ENCODE results near the gene CNST. TPM values are rescaled to one million over a fixed set of nuclear protein-coding genes. Genes with fewer than 3 reads are reported as not detected.
A peak's percentile ranks its signal among the peaks of the same experiment; 100 is the strongest.

Gene CNST
- total and polyA plus RNA-seq, 7 experiments from 2014 or later = 30.5 to 111 (median 77.5) TPM

GRCh38 chr1:246658567-246658966, 92.3 kb downstream of the CNST start:
- H3K9me3 ChIP-seq (ENCODE audit: control insufficient read depth in 2 of 3, low read length in 3 of 3) = no peaks in the 10 kb centered on the region
- CTCF ChIA-PET = no interaction called here
- H3K36me3 ChIP-seq (ENCODE audit: control insufficient read depth in 2 of 3, insufficient read depth in 3 of 3, low read length in 3 of 3) = peaks cover 0 to 45% (median 4%) of the 10 kb centered on the region in 3 experiments
- no peaks in the 10 kb centered on the region for H3K27me3 Mint-ChIP-seq
- no peaks in the 10 kb centered on the region for H3K27me3 ChIP-seq (ENCODE audit: control insufficient read depth in 2 of 2, insufficient read depth in 2 of 2, low read length in 2 of 2)
- H3K4me3 Mint-ChIP-seq = no peak overlapping the region
- peaks cover 0 to 24% (median 16%) of the 10 kb centered on the region in 7 donors for H3K4me1 Mint-ChIP-seq
- H3K27ac ChIP-seq (ENCODE audit: low read depth, low read length) = no peak overlapping the region
- H3K4me1 ChIP-seq (ENCODE audit: control insufficient read depth in 2 of 2, insufficient read depth in 2 of 2, low read length in 2 of 2) = no peaks in the 10 kb centered on the region
- H3K4me3 ChIP-seq (ENCODE audit: low read length) = no peak overlapping the region
- peaks cover 10 to 58% (median 30%) of the 10 kb centered on the region in 5 donors for H3K36me3 Mint-ChIP-seq
- DNase-seq (no peak), ATAC-seq (no peak)
- peaks cover 0 to 3% (median 0%) of the 10 kb centered on the region in 11 donors for H3K9me3 Mint-ChIP-seq
- intact Hi-C loops (cut with micrococcal nuclease) = no loop called here
- H3K27ac Mint-ChIP-seq = peak overlapping the region in 2 of 9 donors; percentile 42 to 55
- POLR2A ChIA-PET = no interaction called here

GRCh38 chr1:246659594-246660140, 93.4 kb downstream of the CNST start:
- no peak for ATAC-seq
- ChIA-PET CTCF (interaction anchor here (0.5 to 0.6 kb wide), 2 partner anchors 162 to 1785 kb away, joined by 4 to 5 read pairs; no protein-coding TSS in a partner anchor), POLR2A (interaction anchor here (0.6 kb wide), 1 partner anchor 18 kb away, joined by 5 read pairs; no protein-coding TSS in a partner anchor)
- Histone ChIP-seq H3K27me3 (ENCODE audit: control insufficient read depth in 2 of 2, insufficient read depth in 2 of 2, low read length in 2 of 2) (no peaks in the 10 kb centered on the region), H3K4me1 (ENCODE audit: control insufficient read depth in 2 of 2, insufficient read depth in 2 of 2, low read length in 2 of 2) (no peaks in the 10 kb centered on the region), H3K27ac (ENCODE audit: low read depth, low read length) (no peak overlapping the region), H3K9me3 (ENCODE audit: control insufficient read depth in 2 of 3, low read length in 3 of 3) (no peaks in the 10 kb centered on the region), H3K36me3 (ENCODE audit: control insufficient read depth in 2 of 3, insufficient read depth in 3 of 3, low read length in 3 of 3) (peaks cover 0 to 36% (median 4%) of the 10 kb centered on the region in 3 experiments), H3K4me3 (ENCODE audit: low read length) (no peak overlapping the region)
- H3K27me3 Mint-ChIP-seq = no peaks in the 10 kb centered on the region
- H3K4me3 Mint-ChIP-seq = no peak overlapping the region
- H3K9me3 Mint-ChIP-seq = peaks cover 0 to 2% (median 0%) of the 10 kb centered on the region in 11 donors
- H3K27ac Mint-ChIP-seq = no peak overlapping the region
- DNase-seq = no peak
- peaks cover 7 to 47% (median 24%) of the 10 kb centered on the region in 5 donors for H3K36me3 Mint-ChIP-seq
- H3K4me1 Mint-ChIP-seq = peaks cover 0 to 14% (median 7%) of the 10 kb centered on the region in 7 donors
- intact Hi-C loops (cut with micrococcal nuclease) = no loop called here

- no peak overlapping the region for H3K4me3 Mint-ChIP-seq
- H3K9me3 ChIP-seq (ENCODE audit: control insufficient read depth in 2 of 3, low read length in 3 of 3) = no peaks in the 10 kb centered on the region
- intact Hi-C loops (cut with micrococcal nuclease) = no loop called here
- POLR2A ChIA-PET = no interaction called here
- no peaks in the 10 kb centered on the region for H3K27me3 ChIP-seq (ENCODE audit: control insufficient read depth in 2 of 2, insufficient read depth in 2 of 2, low read length in 2 of 2)
- H3K27ac ChIP-seq (ENCODE audit: low read depth, low read length) = no peak overlapping the region
- ATAC-seq (no peak), DNase-seq (no peak)
- H3K27ac Mint-ChIP-seq = peak overlapping the region in 2 of 9 donors; percentile 17 to 39
- H3K27me3 Mint-ChIP-seq = no peaks in the 10 kb centered on the region
- peaks cover 3 to 53% (median 13%) of the 10 kb centered on the region in 3 experiments for H3K36me3 ChIP-seq (ENCODE audit: control insufficient read depth in 2 of 3, insufficient read depth in 3 of 3, low read length in 3 of 3)
- H3K4me3 ChIP-seq (ENCODE audit: low read length) = no peak overlapping the region
- peaks cover 2 to 14% (median 4%) of the 10 kb centered on the region in 7 donors for H3K4me1 Mint-ChIP-seq
- H3K9me3 Mint-ChIP-seq = peaks cover 0 to 2% (median 0%) of the 10 kb centered on the region in 11 donors
- CTCF ChIA-PET = no interaction called here
- no peaks in the 10 kb centered on the region for H3K4me1 ChIP-seq (ENCODE audit: control insufficient read depth in 2 of 2, insufficient read depth in 2 of 2, low read length in 2 of 2)
- H3K36me3 Mint-ChIP-seq = peaks cover 9 to 50% (median 26%) of the 10 kb centered on the region in 5 donors
Observed at GRCh38 chr1:246661451-246661850, 95.2 kb downstream of the CNST start.

GRCh38 chr1:246667773-246668172, 101.5 kb downstream of the CNST start:
- peaks cover 3 to 34% (median 13%) of the 10 kb centered on the region in 3 experiments for H3K36me3 ChIP-seq (ENCODE audit: control insufficient read depth in 2 of 3, insufficient read depth in 3 of 3, low read length in 3 of 3)
- intact Hi-C loops (cut with micrococcal nuclease) = no loop called here
- Mint-ChIP-seq H3K9me3 (peaks cover 0 to under 1% (median 0%) of the 10 kb centered on the region in 11 donors), H3K27ac (peak overlapping the region in 2 of 9 donors; percentile 62 to 66), H3K4me3 (no peak overlapping the region), H3K36me3 (peaks cover 9 to 51% (median 44%) of the 10 kb centered on the region in 5 donors), H3K27me3 (no peaks in the 10 kb centered on the region), H3K4me1 (peaks cover 0 to 5% (median 0%) of the 10 kb centered on the region in 7 donors)
- CTCF ChIA-PET = interaction anchor here (1.0 kb wide), 1 partner anchor 23 kb away, joined by 3 read pairs; no protein-coding TSS in a partner anchor
- POLR2A ChIA-PET = interaction anchor here (0.7 kb wide), 1 partner anchor 38 kb away, joined by 3 read pairs; no protein-coding TSS in a partner anchor
- H3K4me3 ChIP-seq (ENCODE audit: low read length) = no peak overlapping the region
- no peak for DNase-seq
- no peaks in the 10 kb centered on the region for H3K27me3 ChIP-seq (ENCODE audit: control insufficient read depth in 2 of 2, insufficient read depth in 2 of 2, low read length in 2 of 2)
- no peak overlapping the region for H3K27ac ChIP-seq (ENCODE audit: low read depth, low read length)
- no peaks in the 10 kb centered on the region for H3K9me3 ChIP-seq (ENCODE audit: control insufficient read depth in 2 of 3, low read length in 3 of 3)
- ATAC-seq = no peak
- H3K4me1 ChIP-seq (ENCODE audit: control insufficient read depth in 2 of 2, insufficient read depth in 2 of 2, low read length in 2 of 2) = no peaks in the 10 kb centered on the region

GRCh38 chr1:246669659-246670058, 103.4 kb downstream of the CNST start:
- peaks cover 9 to 60% (median 49%) of the 10 kb centered on the region in 5 donors for H3K36me3 Mint-ChIP-seq
- no peak overlapping the region for H3K4me3 Mint-ChIP-seq
- H3K4me1 Mint-ChIP-seq = peaks cover 0 to 5% (median 0%) of the 10 kb centered on the region in 7 donors
- H3K27me3 Mint-ChIP-seq = no peaks in the 10 kb centered on the region
- CTCF ChIA-PET = interaction anchor here (0.7 kb wide), 1 partner anchor 7 kb away, joined by 4 read pairs; no protein-coding TSS in a partner anchor
- peaks cover 0 to 14% (median 0%) of the 10 kb centered on the region in 11 donors for H3K9me3 Mint-ChIP-seq
- POLR2A ChIA-PET = no interaction called here
- H3K27ac ChIP-seq (ENCODE audit: low read depth, low read length) = no peak overlapping the region
- H3K4me1 ChIP-seq (ENCODE audit: control insufficient read depth in 2 of 2, insufficient read depth in 2 of 2, low read length in 2 of 2) = no peaks in the 10 kb centered on the region
- H3K27me3 ChIP-seq (ENCODE audit: control insufficient read depth in 2 of 2, insufficient read depth in 2 of 2, low read length in 2 of 2) = no peaks in the 10 kb centered on the region
- intact Hi-C loops (cut with micrococcal nuclease) = no loop called here
- ATAC-seq = no peak
- peaks cover 3 to 34% (median 13%) of the 10 kb centered on the region in 3 experiments for H3K36me3 ChIP-seq (ENCODE audit: control insufficient read depth in 2 of 3, insufficient read depth in 3 of 3, low read length in 3 of 3)
- no peak for DNase-seq
- no peak overlapping the region for H3K4me3 ChIP-seq (ENCODE audit: low read length)
- H3K9me3 ChIP-seq (ENCODE audit: control insufficient read depth in 2 of 3, low read length in 3 of 3) = no peaks in the 10 kb centered on the region
- H3K27ac Mint-ChIP-seq = no peak overlapping the region

- ATAC-seq (no peak), DNase-seq (no peak)
- H3K4me3 ChIP-seq (ENCODE audit: low read length) = no peak overlapping the region
- intact Hi-C loops (cut with micrococcal nuclease) = no loop called here
- H3K36me3 ChIP-seq (ENCODE audit: control insufficient read depth in 2 of 3, insufficient read depth in 3 of 3, low read length in 3 of 3) = peaks cover 0 to 4% (median 0%) of the 10 kb centered on the region in 3 experiments
- no peaks in the 10 kb centered on the region for H3K27me3 ChIP-seq (ENCODE audit: control insufficient read depth in 2 of 2, insufficient read depth in 2 of 2, low read length in 2 of 2)
- CTCF ChIA-PET = no interaction called here
- no peak overlapping the region for H3K27ac ChIP-seq (ENCODE audit: low read depth, low read length)
- no peak overlapping the region for H3K27ac Mint-ChIP-seq
- no peaks in the 10 kb centered on the region for H3K4me1 ChIP-seq (ENCODE audit: control insufficient read depth in 2 of 2, insufficient read depth in 2 of 2, low read length in 2 of 2)
- no peaks in the 10 kb centered on the region for H3K27me3 Mint-ChIP-seq
- no peak overlapping the region for H3K4me3 Mint-ChIP-seq
- peaks cover 0 to 21% (median 0%) of the 10 kb centered on the region in 11 donors for H3K9me3 Mint-ChIP-seq
- H3K36me3 Mint-ChIP-seq = peaks cover 0 to 43% (median 37%) of the 10 kb centered on the region in 5 donors
- no peaks in the 10 kb centered on the region for H3K4me1 Mint-ChIP-seq
- H3K9me3 ChIP-seq (ENCODE audit: control insufficient read depth in 2 of 3, low read length in 3 of 3) = no peaks in the 10 kb centered on the region
- POLR2A ChIA-PET = no interaction called here
Observed at GRCh38 chr1:246674049-246674448, 107.8 kb downstream of the CNST start.
